H9 (cell line): ENCODE measurements around the gene C16orf74. TPM values are rescaled to one million over a fixed set of nuclear protein-coding genes. Genes with fewer than 3 reads are reported as not detected.

ENCODE experiments used
- DNase-seq: peaks from one replicate; pipeline ENCODE4 v3.0.0-alpha.2; 2017
- H2AFZ ChIP-seq: one replicate; pipeline ENCODE4 v1.6.1; 2013; ENCODE audit warnings: mild to moderate bottlenecking, low read length, control low read depth, moderate library complexity
- H2AK5ac ChIP-seq: 2 replicates; pipeline ENCODE4 v1.6.1; 2013; ENCODE audit warnings: low read length, control low read depth, mixed read lengths; ENCODE audit not compliant: insufficient read length
- H2BK120ac ChIP-seq: one replicate; pipeline ENCODE4 v1.6.1; 2013; ENCODE audit warnings: low read depth, mild to moderate bottlenecking, low read length, control low read depth, inconsistent platforms; ENCODE audit not compliant: poor library complexity, severe bottlenecking
- H2BK12ac ChIP-seq: 2 replicates; pipeline ENCODE4 v1.6.1; 2013; ENCODE audit warnings: low read length, control low read depth, mixed read lengths, low read depth; ENCODE audit not compliant: insufficient read length
- H2BK15ac ChIP-seq: 2 replicates; pipeline ENCODE4 v1.6.1; 2013; ENCODE audit warnings: low read depth, low read length, control low read depth
- H2BK20ac ChIP-seq: one replicate; pipeline ENCODE4 v1.6.1; 2013; ENCODE audit warnings: low read depth, mild to moderate bottlenecking, low read length, control low read depth, inconsistent platforms; ENCODE audit not compliant: poor library complexity, severe bottlenecking
- H2BK5ac ChIP-seq: 2 replicates; pipeline ENCODE4 v1.6.1; 2013; ENCODE audit warnings: low read length, control low read depth, mixed read lengths; ENCODE audit not compliant: insufficient read length
- H3K14ac ChIP-seq: 2 replicates; pipeline ENCODE4 v1.6.1; 2013; ENCODE audit warnings: low read length, control low read depth; ENCODE audit not compliant: insufficient read depth
- H3K18ac ChIP-seq: 2 replicates; pipeline ENCODE4 v1.6.1; 2013; ENCODE audit warnings: low read depth, mild to moderate bottlenecking, mixed read lengths, low read length, control low read depth; ENCODE audit not compliant: insufficient read length
- H3K23ac ChIP-seq: 2 replicates; pipeline ENCODE4 v1.6.1; 2013; ENCODE audit warnings: low read length, control low read depth, mixed read lengths, low read depth; ENCODE audit not compliant: insufficient read length
- H3K23me2 ChIP-seq: 2 replicates; pipeline ENCODE4 v1.6.1; 2013; ENCODE audit warnings: low read depth, mild to moderate bottlenecking, mixed read lengths, low read length, control low read depth; ENCODE audit not compliant: insufficient read length, poor library complexity, severe bottlenecking
- H3K27ac ChIP-seq: 2 replicates; pipeline ENCODE4 v1.5.1; 2013; ENCODE audit warnings: low read length, control low read depth, mixed read lengths, low read depth; ENCODE audit not compliant: insufficient read length
- H3K27me3 ChIP-seq: 2 replicates; pipeline ENCODE4 v1.6.1; 2013; ENCODE audit warnings: low read length, control low read depth, inconsistent platforms; ENCODE audit not compliant: insufficient read depth
- H3K4ac ChIP-seq: 2 replicates; pipeline ENCODE4 v1.6.1; 2013; ENCODE audit warnings: low read depth, mild to moderate bottlenecking, control low read depth, inconsistent platforms, low read length, moderate library complexity
- H3K4me1 ChIP-seq: 2 replicates; pipeline ENCODE4 v1.6.1; 2013; ENCODE audit warnings: low read length, control low read depth, inconsistent platforms; ENCODE audit not compliant: insufficient read depth
- H3K4me2 ChIP-seq: 2 replicates; pipeline ENCODE4 v1.6.1; 2013; ENCODE audit warnings: low read length, control low read depth, mixed read lengths; ENCODE audit not compliant: insufficient read length, insufficient read depth
- H3K56ac ChIP-seq: 2 replicates; pipeline ENCODE4 v1.6.1; 2013; ENCODE audit warnings: low read depth, mild to moderate bottlenecking, mixed read lengths, low read length, control low read depth; ENCODE audit not compliant: insufficient read length
- H3K79me1 ChIP-seq: 2 replicates; pipeline ENCODE4 v1.6.1; 2013; ENCODE audit warnings: low read depth, mild to moderate bottlenecking, moderate library complexity, low read length, control low read depth, inconsistent platforms; ENCODE audit not compliant: insufficient read depth, poor library complexity, severe bottlenecking
- H3K79me2 ChIP-seq: 2 replicates; pipeline ENCODE4 v1.6.1; 2013; ENCODE audit warnings: low read length, control low read depth, inconsistent platforms; ENCODE audit not compliant: insufficient read depth
- H3K9ac ChIP-seq: 2 replicates; pipeline ENCODE4 v1.6.1; 2013; ENCODE audit warnings: low read length, control low read depth, mixed read lengths; ENCODE audit not compliant: insufficient read length; ENCODE audit errors: extremely low read depth
- H3K9me3 ChIP-seq: one replicate; pipeline ENCODE4 v1.6.1; 2013; ENCODE audit warnings: low read depth, low read length, inconsistent platforms; ENCODE audit not compliant: control insufficient read depth
- H3T11ph ChIP-seq: one replicate; pipeline ENCODE4 v1.6.1; 2013; ENCODE audit warnings: mild to moderate bottlenecking, low read length, control low read depth, inconsistent platforms
- H4K20me1 ChIP-seq: one replicate; pipeline ENCODE4 v1.6.1; 2013; ENCODE audit not compliant: control insufficient read depth, insufficient read length, insufficient read depth
- H4K5ac ChIP-seq: 2 replicates; pipeline ENCODE4 v1.6.1; 2013; ENCODE audit warnings: low read depth, mild to moderate bottlenecking, mixed read lengths, low read length, control low read depth; ENCODE audit not compliant: insufficient read length
- H4K8ac ChIP-seq: replicated peaks from 2 replicates; pipeline ENCODE4 v1.6.1; 2013; ENCODE audit warnings: low read length, control low read depth, mixed read lengths, low read depth; ENCODE audit not compliant: insufficient read length
- H4K91ac ChIP-seq: 2 replicates; pipeline ENCODE4 v1.6.1; 2013; ENCODE audit warnings: low read depth, mild to moderate bottlenecking, moderate library complexity, mixed read lengths, low read length, control low read depth; ENCODE audit not compliant: insufficient read length
- H3K27ac Mint-ChIP-seq, 3 experiments: 2 replicates in 2 of 3; 3 replicates in 1 of 3; pipeline ENCODE4 v1.8.0; 2020 to 2021; ENCODE audit warnings: mixed read lengths in 3 of 3, mild to moderate bottlenecking in 1 of 3, moderate library complexity in 1 of 3
- H3K27me3 Mint-ChIP-seq: 2 replicates; pipeline ENCODE4 v1.8.0; 2021; ENCODE audit warnings: low read depth, mild to moderate bottlenecking, moderate library complexity, mixed read lengths
- H3K36me3 Mint-ChIP-seq, 3 experiments: 2 replicates in 2 of 3; 3 replicates in 1 of 3; pipeline ENCODE4 v1.8.0; 2020 to 2021; ENCODE audit warnings: low read depth in 3 of 3, mixed read lengths in 3 of 3; ENCODE audit not compliant: insufficient read depth in 1 of 3
- H3K4me1 Mint-ChIP-seq, 2 experiments: 2 replicates each; pipeline ENCODE4 v1.8.0; 2020; ENCODE audit warnings: mixed read lengths in 2 of 2
- H3K4me3 Mint-ChIP-seq, 2 experiments: 2 replicates in 1 of 2; 3 replicates in 1 of 2; pipeline ENCODE4 v1.8.0; 2020 to 2021; ENCODE audit warnings: mild to moderate bottlenecking in 2 of 2, mixed read lengths in 2 of 2, moderate library complexity in 1 of 2
- H3K9me3 Mint-ChIP-seq, 2 experiments: 2 replicates in 1 of 2; 3 replicates in 1 of 2; pipeline ENCODE4 v1.8.0; 2020; ENCODE audit warnings: mild to moderate bottlenecking in 2 of 2, mixed read lengths in 2 of 2, moderate library complexity in 1 of 2
- WGBS: extraction: QIAGEN DNeasy Blood & Tissue Kit; methylation state at CpG from one replicate; pipeline ENCODE4 v1.1.7; 2013; ENCODE audit warnings: missing lambda C conversion rate, low lambda C conversion rate, mixed read lengths; ENCODE audit not compliant: insufficient read length; ENCODE audit errors: extremely low coverage; 5-methylcytosine and 5-hydroxymethylcytosine counted together
- total RNA-seq: library from RNA; stranded (reverse); gene quantifications from 2 replicates; pipeline ENCODE4 v1.2.1, GENCODE V29; 2021
- TF ChIP-seq, protein P1 (sequence below): fragments of 200-600 bp; sonication (generic); conservative IDR thresholded peaks from 3 replicates; pipeline ENCODE4 v1.8.0; 2021; ENCODE audit warnings: antibody characterized with exemption, mild to moderate bottlenecking

Gene C16orf74
- total RNA-seq, 1 experiment from 2014 or later: 5.6 TPM

DNA sequence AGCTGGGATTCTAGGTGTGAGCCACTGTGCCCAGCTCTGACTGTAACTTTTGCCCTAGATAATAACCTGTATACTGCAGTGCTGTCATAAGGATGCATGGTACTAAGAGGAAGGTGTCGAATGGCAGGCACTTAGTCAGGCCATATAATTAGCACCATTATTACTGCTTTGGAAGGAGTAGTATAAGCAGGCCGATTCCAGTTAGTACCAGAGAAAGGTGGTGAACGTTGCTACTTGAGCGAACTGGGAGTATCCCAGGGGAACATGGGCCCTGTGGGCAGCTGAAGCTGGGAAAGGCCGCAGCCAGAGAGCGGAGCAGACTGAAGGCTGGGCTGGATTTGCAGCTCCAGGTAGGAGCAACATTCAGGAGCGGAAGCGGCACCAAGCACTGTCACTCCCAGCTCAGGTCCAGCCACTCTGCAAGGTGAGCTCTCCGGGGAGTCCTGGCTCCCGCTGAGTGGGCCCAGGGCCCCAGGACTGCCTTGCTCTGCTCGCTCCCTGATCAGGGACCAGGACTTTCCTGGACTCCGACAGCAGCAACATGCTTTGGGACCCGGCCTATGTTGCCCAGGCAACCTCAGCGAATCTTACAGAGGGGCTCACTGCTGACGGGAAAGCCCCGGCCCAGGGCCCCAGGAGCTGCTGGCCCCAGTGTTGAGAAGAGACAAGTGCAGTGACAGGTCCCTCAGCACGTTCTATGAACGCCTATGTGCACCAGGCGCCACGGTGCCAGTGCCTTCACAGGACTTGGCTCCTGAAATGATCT lies 28.6 kb downstream of the C16orf74 start:
- Histone ChIP-seq H3K14ac (no peak overlapping the region), H3K79me2 (no peaks in the 10 kb centered on the region), H2BK5ac (no peak overlapping the region), H3K27me3 (no peaks in the 10 kb centered on the region), H2BK12ac (no peak overlapping the region), H3K23me2 (no peaks in the 10 kb centered on the region), H3K4me2 (no peak overlapping the region), H3K79me1 (no peaks in the 10 kb centered on the region), H3K9me3 (no peaks in the 10 kb centered on the region), H2AK5ac (no peak overlapping the region), H2BK120ac (no peak overlapping the region), H3K9ac (no peak overlapping the region), H4K8ac (no peak overlapping the region), H2BK20ac (no peak overlapping the region), H4K5ac (no peak overlapping the region), H3K4ac (no peak overlapping the region), H3K23ac (no peak overlapping the region), H3T11ph (no peak overlapping the region), H2BK15ac (no peak overlapping the region), H3K4me1 (no peaks in the 10 kb centered on the region), H2AFZ (no peak overlapping the region), H4K91ac (no peak overlapping the region), H4K20me1 (no peaks in the 10 kb centered on the region), H3K27ac (no peak overlapping the region), H3K56ac (no peak overlapping the region), H3K18ac (no peak overlapping the region)
- H3K4me3 Mint-ChIP-seq: no peak overlapping the region
- DNase-seq: no peak
- peaks cover 3% of the 10 kb centered on the region; the same call in 1 of the 2 replicates for H3K27me3 Mint-ChIP-seq
- TF ChIP-seq, protein P1, sequence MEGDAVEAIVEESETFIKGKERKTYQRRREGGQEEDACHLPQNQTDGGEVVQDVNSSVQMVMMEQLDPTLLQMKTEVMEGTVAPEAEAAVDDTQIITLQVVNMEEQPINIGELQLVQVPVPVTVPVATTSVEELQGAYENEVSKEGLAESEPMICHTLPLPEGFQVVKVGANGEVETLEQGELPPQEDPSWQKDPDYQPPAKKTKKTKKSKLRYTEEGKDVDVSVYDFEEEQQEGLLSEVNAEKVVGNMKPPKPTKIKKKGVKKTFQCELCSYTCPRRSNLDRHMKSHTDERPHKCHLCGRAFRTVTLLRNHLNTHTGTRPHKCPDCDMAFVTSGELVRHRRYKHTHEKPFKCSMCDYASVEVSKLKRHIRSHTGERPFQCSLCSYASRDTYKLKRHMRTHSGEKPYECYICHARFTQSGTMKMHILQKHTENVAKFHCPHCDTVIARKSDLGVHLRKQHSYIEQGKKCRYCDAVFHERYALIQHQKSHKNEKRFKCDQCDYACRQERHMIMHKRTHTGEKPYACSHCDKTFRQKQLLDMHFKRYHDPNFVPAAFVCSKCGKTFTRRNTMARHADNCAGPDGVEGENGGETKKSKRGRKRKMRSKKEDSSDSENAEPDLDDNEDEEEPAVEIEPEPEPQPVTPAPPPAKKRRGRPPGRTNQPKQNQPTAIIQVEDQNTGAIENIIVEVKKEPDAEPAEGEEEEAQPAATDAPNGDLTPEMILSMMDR: no peak
- no peak overlapping the region for H3K27ac Mint-ChIP-seq
- H3K4me1 Mint-ChIP-seq: peaks cover 0 to 7% of the 10 kb centered on the region in 2 experiments; a peak in 2 of 4 replicates
- H3K9me3 Mint-ChIP-seq: no peaks in the 10 kb centered on the region
- WGBS: no CpG with 5 or more reads among the region's 20 CpGs
- no peaks in the 10 kb centered on the region; a peak in 1 of 7 replicates for H3K36me3 Mint-ChIP-seq
